Peyer's patch (tissue), 4 donors: ENCODE data around the gene BCAN. TPM values are rescaled to one million over a fixed set of nuclear protein-coding genes. Genes with fewer than 3 reads are reported as not detected.

Experiments
- DNase-seq, 3 donors: peaks; one replicate each; pipeline ENCODE4 v3.0.0-alpha.2; 2017 to 2019
- H3K27ac ChIP-seq, 4 donors: fragments of 200-600 bp; sonication (generic); one replicate each; pipeline ENCODE4 v1.5.1; 2016 to 2019
- H3K27me3 ChIP-seq, 2 donors: fragments of 200-600 bp; sonication (generic); one replicate each; pipeline ENCODE4 v1.5.1; 2019
- H3K36me3 ChIP-seq, 3 donors: fragments of 200-600 bp; sonication (generic); one replicate each; pipeline ENCODE4 v1.5.1; 2016 to 2019
- H3K4me1 ChIP-seq, 4 donors: fragments of 200-600 bp; sonication (generic); one replicate each; pipeline ENCODE4 v1.5.1; 2016 to 2019
- H3K4me3 ChIP-seq, 4 donors: fragments of 200-600 bp; sonication (generic); 1 replicate in 3 of 4; 2 replicates in 1 of 4; pipeline ENCODE4 v1.5.1; 2016 to 2019; ENCODE audit warnings: mild to moderate bottlenecking in 1 of 4
- H3K9me3 ChIP-seq, 4 donors: fragments of 200-600 bp; sonication (generic); one replicate each; pipeline ENCODE4 v1.5.1; 2016 to 2019; ENCODE audit warnings: mild to moderate bottlenecking in 1 of 4
- CTCF ChIP-seq, 6 experiments: fragments of 450-650 bp in 4 of 6; fragments of 200-600 bp in 2 of 6; sonication (generic) in 1 of 6; IDR thresholded peaks; one replicate each; pipeline ENCODE4 v1.5.1; 2017 to 2019; ENCODE audit warnings: antibody characterized with exemption in 6 of 6, mild to moderate bottlenecking in 3 of 6, moderate library complexity in 1 of 6
- POLR2A ChIP-seq, 2 donors: fragments of 450-650 bp; IDR thresholded peaks; one replicate each; pipeline ENCODE4 v1.5.1; 2017; ENCODE audit warnings: antibody characterized with exemption in 2 of 2, mild to moderate bottlenecking in 2 of 2, moderate library complexity in 2 of 2
- total RNA-seq, 4 donors: library from RNA; depleted of rRNA; stranded (reverse); fragments of >200 nt; gene quantifications; one replicate each; pipeline ENCODE4 v1.1.0, GENCODE V29; 2016

The BCAN gene
- total RNA-seq, 4 donors from 2014 or later = 0.28 to 1.3 TPM; not detected in 2

- peak; percentile 85 to 96 (median 96) for DNase-seq
- peak overlapping the region; percentile 67 to 92 (median 82) for H3K27ac ChIP-seq
- no peaks in the 10 kb centered on the region for H3K27me3 ChIP-seq
- H3K36me3 ChIP-seq = no peaks in the 10 kb centered on the region
- TF ChIP-seq CTCF (IDR thresholded peaks at IDR 0.05) (peak; percentile 92 to 99 (median 99)), POLR2A (IDR thresholded peaks at IDR 0.05) (peak in 1 of 2 donors; percentile 16)
- peaks cover 26 to 84% (median 34%) of the 10 kb centered on the region in 4 donors for H3K4me1 ChIP-seq
- H3K9me3 ChIP-seq = no peaks in the 10 kb centered on the region
- peak overlapping the region; percentile 9 to 58 (median 38) for H3K4me3 ChIP-seq
Measured at GRCh38 chr1:156659988-156660751, 18.3 kb downstream of the BCAN start.

GRCh38 chr1:156660752-156661112 is 18.8 kb downstream of the BCAN start:
- peak overlapping the region; percentile 67 to 92 (median 82) for H3K27ac ChIP-seq
- no peaks in the 10 kb centered on the region for H3K9me3 ChIP-seq
- peaks cover 28 to 90% (median 34%) of the 10 kb centered on the region in 4 donors for H3K4me1 ChIP-seq
- no peak for DNase-seq
- H3K27me3 ChIP-seq = no peaks in the 10 kb centered on the region
- H3K4me3 ChIP-seq = peak overlapping the region in 3 of 4 donors; percentile 21 to 58 (median 54)
- TF ChIP-seq POLR2A (IDR thresholded peaks at IDR 0.05) (no peak), CTCF (IDR thresholded peaks at IDR 0.05) (no peak)
- no peaks in the 10 kb centered on the region for H3K36me3 ChIP-seq

GRCh38 chr1:156662005-156662799 is 20.3 kb downstream of the BCAN start:
- Histone ChIP-seq H3K4me3 (no peak overlapping the region), H3K36me3 (no peaks in the 10 kb centered on the region), H3K4me1 (peaks cover 28 to 97% (median 29%) of the 10 kb centered on the region in 4 donors), H3K9me3 (no peaks in the 10 kb centered on the region), H3K27me3 (no peaks in the 10 kb centered on the region), H3K27ac (peak overlapping the region; percentile 67 to 92 (median 82))
- no peak for TF ChIP-seq CTCF (IDR thresholded peaks at IDR 0.05)
- no peak for DNase-seq

- no peak for TF ChIP-seq POLR2A (IDR thresholded peaks at IDR 0.05)
- no peak for TF ChIP-seq CTCF (IDR thresholded peaks at IDR 0.05)
- Histone ChIP-seq H3K4me3 (no peak overlapping the region), H3K4me1 (peaks cover 23 to 96% (median 27%) of the 10 kb centered on the region in 4 donors), H3K27me3 (no peaks in the 10 kb centered on the region), H3K9me3 (no peaks in the 10 kb centered on the region), H3K36me3 (no peaks in the 10 kb centered on the region), H3K27ac (peak overlapping the region; percentile 18 to 85 (median 46))
- DNase-seq = no peak
Measured at GRCh38 chr1:156662800-156663055, 20.8 kb downstream of the BCAN start.

GRCh38 chr1:156663178-156663577 is 21.3 kb downstream of the BCAN start:
- TF ChIP-seq POLR2A (IDR thresholded peaks at IDR 0.05) (no peak), CTCF (IDR thresholded peaks at IDR 0.05) (no peak)
- no peaks in the 10 kb centered on the region for H3K27me3 ChIP-seq
- peaks cover 20 to 96% (median 26%) of the 10 kb centered on the region in 4 donors for H3K4me1 ChIP-seq
- H3K36me3 ChIP-seq = no peaks in the 10 kb centered on the region
- H3K4me3 ChIP-seq = no peak overlapping the region
- DNase-seq = no peak
- no peaks in the 10 kb centered on the region for H3K9me3 ChIP-seq
- peak overlapping the region; percentile 1 to 85 (median 46) for H3K27ac ChIP-seq
